GM21717 (cell line): ENCODE results near the gene SLC35E2B.
A peak's percentile ranks its signal among the peaks of the same experiment; 100 is the strongest.
"Not testable (repeated sequence)": the region's sequence is repeated elsewhere in the genome, so short reads cannot be mapped to it uniquely, and the experiment has no call there.

Experiments used
- ATAC-seq: cut with Tn5 transposase; IDR thresholded peaks from one replicate; pipeline ENCODE4 v1.9.1; 2021; ENCODE audit warnings: mild to moderate bottlenecking, moderate library complexity; ENCODE audit not compliant: unreplicated experiment

SLC35E2B gene

DNA sequence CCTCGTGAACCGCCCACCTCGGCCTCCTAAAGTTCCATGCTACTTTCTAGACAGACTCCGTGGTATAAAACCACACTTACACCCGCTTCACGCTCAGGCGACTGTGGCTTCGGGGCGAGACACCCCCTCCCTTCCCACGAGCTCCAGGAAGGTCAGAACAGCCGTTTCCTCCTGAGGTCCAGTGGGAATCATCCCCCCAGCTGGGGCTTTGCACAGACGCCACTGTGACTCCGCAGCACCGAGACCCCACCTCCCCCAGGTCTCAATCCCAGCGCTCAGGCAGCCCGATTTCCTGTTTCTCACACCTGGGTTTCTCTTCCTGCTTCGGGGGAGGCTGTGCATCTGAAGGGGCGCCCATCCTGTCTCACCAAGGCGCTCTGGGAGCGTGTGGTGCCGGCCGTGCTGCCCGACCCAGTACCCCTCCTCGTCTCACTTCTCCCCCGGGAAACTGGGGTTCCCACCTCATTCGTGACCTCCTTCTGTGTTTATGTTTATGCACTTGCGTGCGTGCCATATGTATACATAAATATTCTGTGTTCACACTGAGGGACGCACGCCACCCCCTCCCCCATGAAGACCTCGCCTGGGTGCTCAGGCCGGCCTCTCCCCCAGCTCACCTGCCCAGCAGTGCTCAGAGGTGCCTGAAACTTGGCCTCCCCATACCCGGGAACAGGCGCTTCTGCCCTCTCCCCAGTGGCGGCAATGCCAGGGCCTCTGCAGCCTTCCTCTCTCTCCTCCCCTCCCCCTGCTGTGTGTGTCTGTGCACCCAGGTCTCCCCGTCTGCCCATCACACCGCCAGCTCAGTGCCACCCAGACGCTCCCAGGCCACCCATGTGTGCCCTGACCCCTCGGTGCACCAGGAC is 14.6 kb downstream of the SLC35E2B start:
- ATAC-seq = peak; percentile 62

- ATAC-seq = not testable (repeated sequence)
Measured at GRCh38 chr1:1676087-1676486, 16.5 kb downstream of the SLC35E2B start.

GRCh38 chr1:1675218-1675617 is 17.4 kb downstream of the SLC35E2B start:
- not testable (repeated sequence) for ATAC-seq

DNA sequence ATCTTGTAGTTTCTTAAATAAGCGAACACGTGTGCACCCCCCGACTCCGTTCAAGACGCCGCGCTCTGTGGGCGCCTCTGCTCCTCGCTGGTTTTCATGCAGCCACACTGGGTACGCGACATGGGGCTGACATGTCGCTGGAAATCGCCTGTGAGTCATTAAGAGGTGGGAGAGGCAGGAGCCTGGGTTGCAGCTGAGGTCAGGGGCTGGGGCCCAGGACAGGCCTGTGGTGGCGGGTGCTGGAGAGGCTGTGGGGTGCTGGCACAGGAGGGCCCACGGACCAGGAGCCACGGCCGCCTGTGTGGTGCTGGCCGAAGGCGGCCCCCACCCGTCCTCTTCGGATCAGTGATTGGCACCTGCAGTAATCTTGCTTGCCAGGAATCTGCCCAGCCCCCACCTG is 17.8 kb downstream of the SLC35E2B start:
- not testable (repeated sequence) for ATAC-seq

DNA sequence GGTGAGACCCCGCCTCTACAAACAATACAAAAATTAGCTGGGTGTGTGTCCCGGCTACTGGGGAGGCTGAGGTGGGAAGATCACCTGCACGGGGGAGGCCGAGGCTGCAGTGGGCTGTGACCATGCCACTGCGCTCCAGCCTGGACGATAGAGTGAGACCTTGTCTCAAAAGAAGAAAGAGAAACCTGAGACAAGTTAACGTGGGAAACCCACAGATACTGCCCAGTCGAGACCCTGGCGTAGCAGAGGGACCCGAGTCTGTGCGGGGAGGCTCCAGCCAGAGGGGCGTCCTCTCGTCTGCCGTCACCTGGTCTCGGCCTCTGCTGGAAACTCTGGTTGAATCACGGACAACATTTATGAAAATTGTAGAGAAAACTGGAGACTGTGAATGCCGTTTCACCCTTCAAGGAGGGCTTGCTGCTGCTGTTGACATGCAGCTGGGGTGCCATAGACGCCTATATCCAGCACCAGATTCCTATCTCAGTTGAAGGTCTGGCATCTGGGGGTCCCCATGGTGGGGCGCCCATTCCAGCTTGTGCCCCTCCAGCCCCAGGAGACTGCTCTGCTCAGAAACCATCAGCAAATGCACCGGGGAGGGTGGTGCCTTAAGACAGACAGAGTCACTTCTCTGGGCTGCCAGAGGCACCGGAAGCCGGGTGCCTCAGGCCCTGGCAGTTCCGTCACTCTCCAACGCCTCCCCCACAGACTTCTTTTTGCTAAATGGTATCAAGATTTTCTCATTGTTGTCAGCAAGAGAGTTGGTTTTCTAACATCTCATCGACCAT is 20.2 kb downstream of the SLC35E2B start:
- ATAC-seq = no peak

DNA sequence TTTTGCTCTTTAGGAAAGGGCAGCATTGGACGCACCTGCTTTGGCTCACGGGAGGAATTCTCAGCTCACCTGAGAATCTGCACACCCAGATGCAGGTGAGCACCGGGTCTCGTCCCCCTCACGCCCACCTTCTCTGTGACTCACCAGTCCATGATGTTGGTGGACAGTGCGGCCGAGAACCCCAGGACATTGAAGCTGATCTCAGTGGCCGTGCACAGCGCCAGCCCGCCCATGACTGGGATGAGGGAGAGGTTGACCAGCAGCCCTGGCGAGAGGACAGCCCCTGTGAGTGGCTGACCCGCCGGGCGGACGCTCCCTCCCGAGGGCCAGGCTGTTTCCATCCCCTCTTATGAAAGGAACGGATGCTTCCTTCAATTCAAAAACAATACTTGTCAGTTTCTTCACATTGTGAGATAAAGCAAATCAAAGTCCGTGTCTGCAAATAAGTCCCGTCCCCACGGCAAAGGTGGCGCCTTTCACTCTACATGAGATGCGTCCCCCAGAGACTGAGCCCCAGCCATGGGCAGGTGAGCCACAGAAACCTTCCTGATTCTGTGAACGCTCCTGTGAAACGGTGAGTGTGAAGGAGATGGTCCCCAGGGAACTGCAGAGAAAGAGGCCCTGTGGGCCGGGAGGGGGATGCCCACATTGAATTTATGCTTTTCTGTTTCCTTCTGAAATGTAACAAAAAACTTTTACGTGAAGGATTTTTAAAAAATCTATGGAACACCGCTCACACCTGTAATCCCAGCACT is 21.1 kb downstream of the SLC35E2B start:
- ATAC-seq = no peak

DNA sequence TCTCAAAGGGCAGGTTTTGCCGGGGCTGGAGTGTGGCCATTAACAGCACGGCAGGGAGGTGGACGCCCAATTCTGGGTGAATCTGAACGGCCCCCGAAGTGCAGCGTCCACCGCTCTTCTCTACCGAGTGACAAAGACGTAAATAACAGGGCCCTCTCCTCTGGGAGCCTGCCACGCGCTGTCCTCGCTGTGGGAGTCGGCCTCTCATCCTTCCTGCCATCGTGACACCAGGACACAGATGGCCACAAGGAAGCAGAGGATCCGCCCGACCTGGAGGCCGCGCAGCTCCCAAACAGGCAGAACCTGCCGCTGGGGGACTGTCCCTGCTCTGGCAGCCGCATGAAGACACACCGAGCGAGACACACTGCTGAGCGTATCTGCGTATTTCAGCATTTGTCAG is 21.7 kb downstream of the SLC35E2B start:
- no peak for ATAC-seq

DNA sequence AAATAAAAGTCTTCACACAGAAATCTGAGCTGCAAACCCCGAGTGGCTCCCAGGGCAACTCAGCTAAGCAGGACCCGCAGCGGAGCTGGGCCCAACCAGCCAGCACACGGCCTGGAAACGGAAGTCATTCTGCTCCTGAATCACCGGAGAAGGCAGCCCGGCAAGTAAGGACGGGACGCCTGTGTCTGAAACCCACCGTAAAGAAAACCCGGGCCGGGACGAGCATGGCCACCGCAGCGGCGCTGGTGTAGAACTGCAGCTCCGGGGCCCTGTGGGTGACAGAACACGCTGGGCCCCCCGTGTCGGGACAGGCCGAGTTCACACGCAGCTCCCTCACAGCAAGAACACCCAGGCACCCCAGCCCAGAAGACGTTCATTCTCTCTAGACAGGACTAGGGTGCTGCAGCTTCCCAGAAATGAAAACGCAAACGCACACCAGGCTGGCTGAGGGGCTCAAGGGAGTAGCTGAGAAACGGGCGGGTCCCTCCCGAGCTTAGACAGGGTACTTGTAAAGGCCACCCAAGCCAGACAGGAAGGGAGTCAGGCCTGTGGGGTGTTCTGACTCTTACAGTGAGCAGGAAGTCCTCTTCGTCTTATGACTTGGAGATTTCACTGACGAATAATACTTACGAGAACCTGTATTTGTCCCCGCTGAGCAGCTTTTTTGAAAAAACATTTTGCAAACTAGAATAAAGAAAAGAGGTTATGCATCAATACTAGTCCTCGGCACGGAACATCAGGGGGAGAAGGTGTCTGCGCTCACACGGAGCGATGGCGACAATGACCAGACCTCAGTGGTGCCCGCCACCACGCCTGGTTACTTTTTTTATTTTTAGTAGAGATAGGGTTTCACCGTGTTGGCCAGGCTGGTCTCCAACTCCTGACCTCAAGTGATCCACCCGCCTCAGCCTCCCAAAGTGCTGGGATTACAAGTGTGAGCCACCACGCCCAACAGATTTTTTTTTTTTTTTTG is 22.8 kb downstream of the SLC35E2B start:
- no peak for ATAC-seq

DNA sequence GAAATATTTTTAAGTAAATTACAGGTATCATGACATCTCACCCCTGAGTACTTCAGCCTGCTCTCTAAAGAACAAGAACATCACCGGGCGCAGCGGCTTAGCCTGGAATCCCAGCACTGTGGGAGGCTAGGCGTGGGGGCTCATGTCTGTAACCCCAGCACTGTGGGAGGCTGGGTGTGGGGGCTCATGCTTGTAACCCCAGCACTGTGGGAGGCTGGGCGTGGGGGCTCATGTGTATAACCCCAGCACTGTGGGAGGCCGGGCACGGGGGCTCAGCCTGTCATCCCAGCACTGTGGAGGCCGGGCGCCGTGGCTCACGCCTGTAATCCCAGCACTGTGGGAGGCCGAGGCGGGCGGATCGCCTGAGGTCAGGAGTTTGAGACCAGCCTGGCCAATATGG is 26.1 kb downstream of the SLC35E2B start:
- no peak for ATAC-seq

DNA sequence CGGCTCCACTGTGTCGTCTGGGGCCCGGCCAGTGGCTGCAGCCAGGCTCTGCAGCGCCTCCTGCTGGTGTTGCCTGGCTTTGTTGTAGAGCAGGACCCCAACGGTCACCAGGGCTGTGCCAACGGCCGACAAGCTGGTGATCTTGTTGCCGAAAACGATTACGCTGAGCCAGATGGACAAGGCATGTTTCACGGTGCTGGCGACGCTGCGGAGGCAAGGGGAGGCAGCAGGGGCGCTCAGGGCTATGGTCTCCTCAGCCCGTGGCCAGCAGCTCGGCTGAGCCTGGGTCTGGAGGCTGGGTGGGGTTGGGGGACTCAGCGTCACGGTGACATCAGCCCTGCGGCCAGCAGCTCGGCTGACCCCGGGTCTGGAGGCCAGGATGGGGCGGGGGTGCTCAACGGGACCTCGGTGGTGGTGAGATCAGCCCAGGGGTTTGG is 26.8 kb downstream of the SLC35E2B start:
- no peak for ATAC-seq

DNA sequence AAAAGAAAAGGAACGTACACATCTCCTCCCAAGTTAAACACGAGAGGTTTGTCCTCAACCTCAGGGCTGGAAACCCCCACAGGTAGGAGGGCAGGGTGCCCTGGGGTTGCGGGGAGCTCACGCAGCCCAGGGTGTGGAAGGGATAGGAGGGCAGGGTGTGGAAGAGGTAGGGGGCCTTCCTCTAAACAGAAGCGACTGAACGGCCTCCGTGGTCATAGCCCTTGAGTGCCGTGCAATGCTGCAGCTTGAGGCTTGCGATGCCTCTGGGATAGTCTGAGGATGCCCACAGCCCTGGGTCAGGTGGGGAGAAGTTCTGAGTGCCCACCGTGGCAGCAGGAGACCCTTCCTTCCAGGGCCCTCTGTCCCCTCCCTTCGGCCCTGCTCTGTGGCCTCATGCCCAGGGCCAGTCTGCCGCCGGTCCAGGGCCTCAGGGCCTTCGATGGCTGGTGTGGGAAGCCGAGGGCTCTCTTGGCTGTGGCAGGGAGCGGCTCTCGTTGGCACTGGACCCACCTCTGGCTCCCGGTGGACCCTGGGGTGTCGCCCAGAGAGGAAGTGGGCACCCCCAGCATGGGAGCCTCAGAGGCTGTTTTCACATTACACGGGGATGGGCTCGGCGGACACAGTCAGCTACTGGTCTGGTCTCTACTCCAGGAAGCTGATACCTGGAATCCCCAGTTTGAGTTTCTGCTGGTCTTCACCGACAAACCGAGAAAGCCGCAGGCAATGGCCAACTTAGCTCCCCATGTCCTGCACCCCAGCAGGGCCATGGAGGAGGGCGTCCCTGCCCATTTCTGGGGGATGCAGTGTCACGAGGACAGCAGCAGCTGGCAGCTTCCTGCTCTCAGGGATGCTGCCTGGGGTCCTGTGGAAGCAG is 27.4 kb downstream of the SLC35E2B start:
- no peak for ATAC-seq

DNA sequence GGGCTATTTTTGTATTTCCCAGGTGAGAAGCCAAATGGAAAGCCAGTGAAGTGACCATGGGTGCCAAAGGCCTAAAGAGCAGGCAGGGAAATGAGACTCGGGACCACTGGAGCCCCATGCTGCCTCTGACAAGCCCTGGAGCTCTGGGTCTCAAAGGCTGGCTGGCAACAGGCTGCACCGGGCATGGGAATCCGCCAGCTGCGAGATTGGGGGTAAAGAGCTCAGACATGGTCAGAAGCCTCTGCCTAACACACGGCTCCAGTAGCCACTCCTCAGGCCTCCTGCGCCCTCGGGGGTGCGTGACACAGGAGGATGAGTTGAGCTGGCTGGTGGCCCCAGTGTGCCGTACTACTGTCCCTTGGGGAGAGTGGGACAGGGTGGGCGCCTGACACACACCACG is 28.3 kb downstream of the SLC35E2B start:
- ATAC-seq = not testable (repeated sequence)

- ATAC-seq = not testable (repeated sequence)
Measured at GRCh38 chr1:1662830-1663560, 29.6 kb downstream of the SLC35E2B start.

- not testable (repeated sequence) for ATAC-seq
Measured at GRCh38 chr1:1662392-1662791, 30.2 kb downstream of the SLC35E2B start.

DNA sequence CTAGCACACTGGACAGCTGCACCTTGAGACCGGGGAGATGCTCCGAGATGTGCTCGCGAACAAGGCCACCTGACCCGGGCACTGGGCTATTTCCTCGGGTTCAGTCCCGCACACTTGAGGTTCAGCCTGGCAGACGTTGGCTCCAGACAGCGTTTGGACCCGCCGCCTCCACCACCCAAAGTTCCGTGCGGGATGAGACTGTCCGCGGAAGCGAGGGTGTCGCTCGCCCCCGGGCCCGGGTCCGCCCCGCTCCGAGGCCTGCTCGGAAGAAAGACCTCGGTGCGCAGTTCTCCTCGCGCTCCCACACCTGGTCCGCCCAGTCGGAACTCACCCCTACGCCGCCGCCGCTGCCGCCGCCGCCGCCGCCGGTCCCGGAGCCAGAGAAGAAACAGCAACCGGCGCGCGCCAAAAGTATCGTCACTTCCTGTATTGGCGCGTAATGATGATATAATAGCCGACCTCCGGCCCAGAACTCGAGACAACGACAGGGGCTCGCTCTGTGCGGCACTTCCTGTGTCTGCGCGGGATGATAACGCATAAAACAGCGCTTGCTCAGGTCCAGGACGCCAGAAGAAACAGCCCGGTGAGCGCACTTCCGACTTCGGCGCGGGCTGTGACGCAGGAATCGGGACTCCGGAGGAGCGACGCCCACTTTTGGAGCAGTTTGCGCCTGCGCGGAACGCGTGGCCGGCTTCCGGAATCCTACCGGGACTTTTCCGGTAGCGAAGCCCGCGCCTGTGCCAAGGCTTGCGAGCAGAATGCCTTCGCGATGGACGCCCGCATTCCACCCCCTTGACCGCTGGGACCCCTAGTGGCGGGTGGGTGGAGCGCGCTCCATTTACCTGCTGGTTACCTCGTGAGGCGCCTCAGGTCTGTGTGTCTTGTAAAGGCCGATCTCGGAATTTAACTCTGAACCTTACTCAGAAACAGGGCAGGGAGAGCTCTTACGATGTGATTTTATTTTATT is 33.7 kb downstream of the SLC35E2B start, which contains the start of gene CDK11B:
Gene CDK11B, minus strand, starts transcription at position 422 of the 967 bp plus-strand sequence. CDS start 1,519 bp downstream, outside the sequence.
- ATAC-seq = peak; percentile 67

- not testable (repeated sequence) for ATAC-seq
Measured at GRCh38 chr1:1648265-1648664, 44.3 kb downstream of the SLC35E2B start.
